BJ (cell line): Measurements from ENCODE around the gene NAT9. TPM values are rescaled to one million over a fixed set of nuclear protein-coding genes. Genes with fewer than 3 reads are reported as not detected.

ENCODE experiments used
- CTCF ChIA-PET: fragments of 350-600 bp; formaldehyde crosslinking; extraction: SDS; loops from one replicate; lab custom pipeline; 2021; ENCODE audit warnings: antibody characterized with exemption, inconsistent platforms; lab: Yijun Ruan, JAX
- POLR2A ChIA-PET: fragments of 300-600 bp; sonication (Branson Sonifier 250); formaldehyde crosslinking; extraction: SDS; loops from one replicate; lab custom pipeline; 2021; ENCODE audit warnings: antibody characterized with exemption; lab: Charles Lee
- DNase-seq: peaks from one replicate; pipeline ENCODE4 v3.0.0-alpha.2; 2011; ENCODE audit warnings: low read depth
- H3K27me3 ChIP-seq: 2 replicates; pipeline ENCODE4 v1.6.0; 2011; ENCODE audit warnings: low read length; ENCODE audit not compliant: control insufficient read depth, insufficient read depth
- H3K36me3 ChIP-seq: 2 replicates; pipeline ENCODE4 v1.5.1; 2011; ENCODE audit warnings: low read length; ENCODE audit not compliant: control insufficient read depth, insufficient read depth
- H3K4me3 ChIP-seq: 2 replicates; pipeline ENCODE4 v1.5.1; 2011; ENCODE audit warnings: low read depth, mild to moderate bottlenecking, control low read depth, low read length
- polyA plus RNA-seq: library from polyadenylated mRNA; depleted of rRNA; stranded (reverse); fragments of >200 nt; gene quantifications from 2 replicates; pipeline ENCODE4 v1.2.3, GENCODE V29; 2011
- TF ChIP-seq, protein P1 (sequence below): IDR thresholded peaks from 2 replicates; pipeline ENCODE4 v1.5.1; 2011; ENCODE audit warnings: low read depth, mild to moderate bottlenecking, control low read depth, inconsistent platforms, low read length, moderate library complexity; ENCODE audit not compliant: insufficient read depth

The NAT9 gene
- polyA plus RNA-seq, 1 experiment, result 50.6 TPM

DNA sequence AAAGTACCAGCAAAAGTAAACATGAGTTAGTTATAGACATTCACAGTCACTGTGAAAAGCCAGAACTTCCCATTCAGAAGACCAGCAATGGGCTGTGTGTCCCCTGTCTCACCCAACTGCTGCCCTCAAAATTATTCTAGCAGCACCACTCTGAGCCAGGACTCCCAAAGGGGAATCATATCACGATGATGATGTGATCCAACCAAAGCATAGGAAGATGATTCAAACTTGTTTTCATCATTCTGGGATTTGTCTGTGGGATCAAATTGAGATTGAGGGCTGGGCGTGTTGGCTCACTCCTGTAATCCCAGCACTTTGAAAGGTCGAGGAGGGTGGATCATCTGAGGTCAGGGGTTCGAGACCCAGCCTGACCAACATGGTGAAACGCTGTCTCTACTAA, 6.4 kb upstream of the NAT9 start:
- ChIA-PET CTCF (interaction anchor here (1.4 to 2.1 kb wide), 3 partner anchors 8 to 171 kb away, joined by 3 to 13 read pairs (median 4); no protein-coding TSS in a partner anchor), POLR2A (no interaction called here)
- TF ChIP-seq, protein P1, sequence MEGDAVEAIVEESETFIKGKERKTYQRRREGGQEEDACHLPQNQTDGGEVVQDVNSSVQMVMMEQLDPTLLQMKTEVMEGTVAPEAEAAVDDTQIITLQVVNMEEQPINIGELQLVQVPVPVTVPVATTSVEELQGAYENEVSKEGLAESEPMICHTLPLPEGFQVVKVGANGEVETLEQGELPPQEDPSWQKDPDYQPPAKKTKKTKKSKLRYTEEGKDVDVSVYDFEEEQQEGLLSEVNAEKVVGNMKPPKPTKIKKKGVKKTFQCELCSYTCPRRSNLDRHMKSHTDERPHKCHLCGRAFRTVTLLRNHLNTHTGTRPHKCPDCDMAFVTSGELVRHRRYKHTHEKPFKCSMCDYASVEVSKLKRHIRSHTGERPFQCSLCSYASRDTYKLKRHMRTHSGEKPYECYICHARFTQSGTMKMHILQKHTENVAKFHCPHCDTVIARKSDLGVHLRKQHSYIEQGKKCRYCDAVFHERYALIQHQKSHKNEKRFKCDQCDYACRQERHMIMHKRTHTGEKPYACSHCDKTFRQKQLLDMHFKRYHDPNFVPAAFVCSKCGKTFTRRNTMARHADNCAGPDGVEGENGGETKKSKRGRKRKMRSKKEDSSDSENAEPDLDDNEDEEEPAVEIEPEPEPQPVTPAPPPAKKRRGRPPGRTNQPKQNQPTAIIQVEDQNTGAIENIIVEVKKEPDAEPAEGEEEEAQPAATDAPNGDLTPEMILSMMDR, result no peak
- no peaks in the 10 kb centered on the region for H3K27me3 ChIP-seq
- no peak for DNase-seq
- peaks cover 8% of the 10 kb centered on the region for H3K36me3 ChIP-seq
- H3K4me3 ChIP-seq, result no peak overlapping the region

DNA sequence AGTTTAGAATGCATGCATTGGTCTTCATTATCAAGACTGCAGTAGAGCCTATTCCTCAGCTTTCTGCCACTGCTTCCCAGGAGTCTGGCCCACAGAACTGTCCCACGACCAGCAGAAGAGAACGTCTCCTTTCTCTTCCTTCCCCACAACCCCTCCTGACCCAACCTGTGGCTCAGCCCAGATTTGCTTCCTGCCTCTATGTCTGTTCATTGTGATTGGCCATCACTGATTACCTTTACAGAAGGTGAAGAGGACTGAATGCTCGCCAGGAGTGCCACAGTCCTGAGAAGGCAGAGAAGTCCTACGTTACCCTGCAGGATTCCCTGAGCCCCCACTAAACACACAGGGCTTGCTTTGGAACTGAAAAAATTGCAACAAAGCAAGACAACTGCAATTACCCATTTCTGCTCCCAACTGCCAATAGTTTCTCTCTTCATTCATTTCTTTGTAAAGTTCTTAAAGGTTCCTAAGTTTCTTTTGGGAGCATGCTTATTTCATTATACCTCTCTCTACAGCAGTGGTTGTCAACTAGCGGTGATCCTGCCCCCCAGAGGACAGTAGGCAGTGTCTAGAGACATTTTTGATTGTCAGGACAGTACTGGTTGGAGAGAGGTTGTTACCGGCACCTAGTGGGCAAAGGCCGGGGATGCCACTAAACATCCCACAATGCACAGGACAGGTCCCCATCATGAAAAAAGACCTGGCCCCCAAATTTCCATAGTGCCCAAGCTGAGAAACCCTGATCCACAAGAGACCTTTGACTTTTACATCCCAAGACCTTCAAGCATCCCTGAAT, 4.5 kb upstream of the NAT9 start:
- ChIA-PET CTCF (interaction anchor here (1.0 to 2.3 kb wide), 5 partner anchors 10 to 82 kb away, joined by 3 to 6 read pairs (median 5); no protein-coding TSS in a partner anchor), POLR2A (no interaction called here)
- Histone ChIP-seq H3K36me3 (peaks cover 8% of the 10 kb centered on the region), H3K27me3 (no peaks in the 10 kb centered on the region), H3K4me3 (no peak overlapping the region)
- TF ChIP-seq, protein P1, result peak; percentile 22; the same call in 1 of the 2 replicates
- DNase-seq, result no peak

DNA sequence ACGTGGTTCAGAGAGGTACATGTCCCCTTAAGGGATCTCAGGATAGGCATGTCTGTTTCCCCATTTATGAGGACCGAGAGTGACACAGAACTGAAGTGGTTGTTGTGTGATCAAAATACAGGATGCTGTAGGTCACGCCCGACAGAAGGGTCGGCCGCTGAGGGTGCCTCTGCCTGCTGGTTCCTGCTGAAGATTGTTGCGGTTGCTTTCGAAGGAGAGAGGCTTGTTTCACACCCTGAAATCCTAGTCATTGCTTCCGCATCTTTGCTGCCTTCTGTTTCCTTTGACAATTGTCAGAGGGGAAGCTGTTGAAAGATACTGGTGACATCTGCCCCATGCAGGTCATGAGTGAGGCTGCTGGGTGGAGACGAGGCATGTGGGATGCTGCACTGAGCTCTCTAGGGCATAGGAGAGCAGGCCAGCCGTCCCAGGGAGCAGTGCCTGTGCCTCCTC, 3.8 kb upstream of the NAT9 start:
- H3K36me3 ChIP-seq, result peaks cover 6% of the 10 kb centered on the region; the same call in 1 of the 2 replicates
- DNase-seq, result no peak
- ChIA-PET POLR2A (no interaction called here), CTCF (interaction anchor here (0.9 to 2.3 kb wide), 6 partner anchors 11 to 83 kb away, joined by 3 to 6 read pairs (median 4); no protein-coding TSS in a partner anchor)
- no peak overlapping the region for H3K4me3 ChIP-seq
- TF ChIP-seq, protein P1, result no peak
- no peaks in the 10 kb centered on the region for H3K27me3 ChIP-seq

DNA sequence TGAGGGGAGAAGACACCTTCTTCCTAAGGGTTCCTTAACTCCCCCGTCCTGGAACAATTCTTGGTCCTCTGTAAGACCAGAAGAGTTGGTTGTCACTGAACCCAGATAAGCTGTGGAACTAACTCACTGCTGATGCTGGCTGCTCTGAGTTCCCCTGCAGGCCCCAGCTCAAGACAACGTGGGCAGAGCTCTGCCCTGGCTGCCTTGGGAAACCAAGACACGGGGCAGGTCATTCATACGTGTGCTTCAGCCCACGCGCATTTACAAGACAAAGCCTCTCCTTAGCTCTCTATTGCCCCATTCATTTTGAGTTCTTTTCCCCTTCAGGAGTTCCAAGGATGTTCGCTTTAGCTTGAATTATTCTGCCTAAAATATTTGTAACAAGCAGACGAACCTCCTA, 3.4 kb upstream of the NAT9 start:
- ChIA-PET POLR2A (no interaction called here), CTCF (interaction anchor here (0.9 to 2.3 kb wide), 8 partner anchors 9 to 83 kb away, joined by 3 to 6 read pairs (median 4); no protein-coding TSS in a partner anchor)
- peaks cover 6% of the 10 kb centered on the region; the same call in 1 of the 2 replicates for H3K36me3 ChIP-seq
- H3K4me3 ChIP-seq, result no peak overlapping the region
- TF ChIP-seq, protein P1, result no peak
- no peaks in the 10 kb centered on the region for H3K27me3 ChIP-seq
- DNase-seq, result no peak

DNA sequence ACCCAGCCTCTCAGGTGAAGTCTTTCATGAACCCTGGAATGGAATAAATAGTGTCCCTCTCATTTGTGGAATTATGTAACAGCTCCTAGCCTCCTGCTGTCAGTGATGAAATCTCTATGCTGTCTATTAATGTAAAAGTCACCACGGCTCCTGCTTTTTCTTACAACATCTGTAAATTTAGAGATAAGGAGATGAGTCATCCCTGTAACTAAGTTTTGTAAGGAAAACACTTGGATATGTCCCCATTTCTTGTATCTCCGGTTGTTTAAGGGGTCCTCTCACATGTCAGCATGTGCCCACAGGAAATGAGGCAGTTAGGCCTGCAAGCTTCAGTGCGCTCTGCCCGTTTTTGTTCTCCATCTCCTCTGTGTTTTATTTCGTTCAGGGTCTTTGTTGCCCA, 2.8 kb upstream of the NAT9 start:
- DNase-seq, result no peak
- Histone ChIP-seq H3K27me3 (no peaks in the 10 kb centered on the region), H3K36me3 (peaks cover 6% of the 10 kb centered on the region; the same call in 1 of the 2 replicates), H3K4me3 (no peak overlapping the region)
- ChIA-PET CTCF (interaction anchor here (0.7 to 2.3 kb wide), 6 partner anchors 8 to 64 kb away, joined by 3 to 6 read pairs (median 4); no protein-coding TSS in a partner anchor), POLR2A (no interaction called here)
- TF ChIP-seq, protein P1, result no peak
